ENCODE data around the gene AGBL2. TPM values are rescaled to one million over a fixed set of nuclear protein-coding genes. Genes with fewer than 3 reads are reported as not detected.
"Not testable (repeated sequence)": the region's sequence is repeated elsewhere in the genome, so short reads cannot be mapped to it uniquely, and the experiment has no call there.

The AGBL2 gene
- total and polyA plus RNA-seq, 4 donors, result 0.75 to 2.0 (median 1.6) TPM; not detected in 1

DNA sequence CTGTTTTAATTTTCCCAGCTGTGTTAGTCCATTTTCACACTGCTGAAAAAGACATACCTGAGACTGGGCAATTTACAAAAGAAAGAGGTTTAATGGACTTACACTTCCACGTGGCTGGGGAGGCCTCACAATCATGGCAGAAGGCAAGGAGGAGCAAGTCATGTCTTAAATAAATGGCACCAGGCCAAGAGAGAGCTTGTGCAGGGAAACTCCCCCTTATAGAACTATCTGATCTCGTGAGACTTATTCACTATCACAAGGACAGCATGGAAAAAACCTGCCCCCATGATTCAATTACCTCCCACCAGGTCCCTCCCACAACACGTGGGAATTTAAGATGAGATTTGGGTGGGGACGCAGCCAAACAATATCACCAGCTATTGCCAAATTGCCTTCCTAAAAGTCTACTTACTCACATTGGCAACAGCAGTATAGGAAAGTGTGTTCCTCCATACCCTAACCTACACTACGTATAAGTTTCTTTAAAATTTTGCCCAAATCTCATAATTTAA lies 7.8 kb downstream of the AGBL2 start:
- not testable (repeated sequence) for H3K9me3 ChIP-seq (ENCODE audit: control insufficient read depth, low read length); H3K4me3 ChIP-seq (ENCODE audit: low read length in 2 of 2); H3K27me3 ChIP-seq (ENCODE audit: control insufficient read depth in 1 of 2, insufficient read depth in 2 of 2, low read length in 1 of 2); H3K4me1 ChIP-seq (ENCODE audit: control insufficient read depth in 1 of 2, insufficient read depth in 2 of 2, low read length in 2 of 2); H3K27ac ChIP-seq (ENCODE audit: low read depth in 1 of 2, low read length in 2 of 2); ATAC-seq (ENCODE audit: low FRiP score); DNase-seq; H3K36me3 ChIP-seq (ENCODE audit: control insufficient read depth in 1 of 2, insufficient read depth in 2 of 2, low read length in 1 of 2)
- 92 to 94% methylated on average over 5 of the region's 5 CpGs for WGBS, 2 donors
- intact Hi-C loops (cut with DNase I), result loop anchor here in 1 of 2 donors (10.0 kb wide), 1 partner anchor 53 kb away; no protein-coding TSS in a partner anchor

DNA sequence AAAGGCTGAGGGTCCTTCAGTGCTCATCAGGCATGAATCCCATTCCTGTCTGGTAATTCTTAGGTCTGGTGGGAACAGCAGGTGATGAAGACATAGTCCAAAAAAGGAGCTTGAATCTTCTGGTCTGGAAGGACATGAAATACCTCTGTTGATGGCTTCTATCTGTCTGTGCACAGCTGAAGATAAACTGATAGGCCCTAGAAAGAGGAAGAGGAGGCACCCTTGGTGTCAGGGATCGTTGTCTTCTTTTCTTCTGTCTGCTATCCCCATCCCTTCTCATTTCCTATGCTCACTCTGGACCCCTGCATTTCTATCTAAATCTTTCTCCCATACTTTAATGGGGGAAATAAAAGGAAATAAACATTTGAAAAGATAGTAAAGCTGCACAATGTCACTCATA lies 9.4 kb downstream of the AGBL2 start:
- 78 to 93% methylated on average over 1 of the region's 1 CpG for WGBS, 2 donors
- Histone ChIP-seq H3K27ac (ENCODE audit: low read depth in 1 of 2, low read length in 2 of 2) (no peak overlapping the region), H3K4me1 (ENCODE audit: control insufficient read depth in 1 of 2, insufficient read depth in 2 of 2, low read length in 2 of 2) (no peaks in the 10 kb centered on the region), H3K27me3 (ENCODE audit: control insufficient read depth in 1 of 2, insufficient read depth in 2 of 2, low read length in 1 of 2) (no peaks in the 10 kb centered on the region), H3K36me3 (ENCODE audit: control insufficient read depth in 1 of 2, insufficient read depth in 2 of 2, low read length in 1 of 2) (no peaks in the 10 kb centered on the region), H3K4me3 (ENCODE audit: low read length in 2 of 2) (no peak overlapping the region), H3K9me3 (ENCODE audit: control insufficient read depth, low read length) (no peaks in the 10 kb centered on the region)
- DNase-seq (no peak), ATAC-seq (ENCODE audit: low FRiP score) (no peak)
- intact Hi-C loops (cut with DNase I), result loop anchor here in 1 of 2 donors (10.0 kb wide), 1 partner anchor 51 kb away; no protein-coding TSS in a partner anchor

DNA sequence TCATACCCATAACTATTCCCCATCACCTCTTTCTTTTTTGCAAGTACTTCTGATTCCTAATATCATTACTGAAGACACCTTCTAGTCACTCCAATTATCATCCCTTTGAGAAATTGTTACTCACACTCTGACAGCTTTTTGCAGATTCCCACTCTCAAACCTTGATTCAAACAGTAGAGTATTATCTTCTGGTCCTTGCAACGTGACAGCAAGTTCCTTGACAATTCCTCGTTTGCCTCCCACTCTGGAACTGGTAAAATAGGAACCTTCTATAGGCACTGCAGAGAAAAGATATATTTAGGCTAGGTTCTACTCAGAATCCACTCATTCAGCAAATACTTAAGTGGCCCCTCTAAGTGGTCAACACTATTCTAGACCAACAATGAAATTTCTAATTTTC lies 23.2 kb downstream of the AGBL2 start:
- no peaks in the 10 kb centered on the region for H3K27me3 ChIP-seq (ENCODE audit: control insufficient read depth in 1 of 2, insufficient read depth in 2 of 2, low read length in 1 of 2)
- ATAC-seq (ENCODE audit: low FRiP score) (no peak), DNase-seq (no peak)

DNA sequence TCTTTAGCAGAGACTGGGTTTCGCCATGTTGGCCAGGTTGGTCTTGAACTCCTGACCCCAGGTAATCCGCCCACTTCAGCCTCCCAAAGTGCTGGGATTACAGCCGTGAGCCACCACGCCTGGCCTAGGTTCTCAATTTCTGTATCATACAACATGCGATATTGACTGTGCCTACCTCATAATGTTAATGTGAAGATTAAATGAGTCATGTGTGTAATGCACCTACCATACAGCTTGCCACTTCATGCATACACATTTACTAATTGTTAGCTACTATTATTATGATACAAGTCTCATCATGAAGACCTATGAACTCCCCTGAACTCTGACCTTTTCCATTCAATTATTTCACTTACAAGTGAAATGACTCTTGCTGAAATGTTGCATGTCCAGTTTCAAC lies 25.7 kb downstream of the AGBL2 start:
- Histone ChIP-seq H3K9me3 (ENCODE audit: control insufficient read depth, low read length) (no peaks in the 10 kb centered on the region), H3K4me1 (ENCODE audit: control insufficient read depth in 1 of 2, insufficient read depth in 2 of 2, low read length in 2 of 2) (no peaks in the 10 kb centered on the region), H3K4me3 (ENCODE audit: low read length in 2 of 2) (no peak overlapping the region), H3K27me3 (ENCODE audit: control insufficient read depth in 1 of 2, insufficient read depth in 2 of 2, low read length in 1 of 2) (no peaks in the 10 kb centered on the region), H3K27ac (ENCODE audit: low read depth in 1 of 2, low read length in 2 of 2) (no peak overlapping the region), H3K36me3 (ENCODE audit: control insufficient read depth in 1 of 2, insufficient read depth in 2 of 2, low read length in 1 of 2) (no peaks in the 10 kb centered on the region)
- 88 to 92% methylated on average over 5 of the region's 5 CpGs for WGBS, 2 donors
- ATAC-seq (ENCODE audit: low FRiP score) (no peak), DNase-seq (no peak)
- intact Hi-C loops (cut with DNase I), result no loop called here

More for the DNA sequence above, 23.2 kb downstream of the AGBL2 start:
- Histone ChIP-seq H3K36me3 (ENCODE audit: control insufficient read depth in 1 of 2, insufficient read depth in 2 of 2, low read length in 1 of 2) (no peaks in the 10 kb centered on the region), H3K4me3 (ENCODE audit: low read length in 2 of 2) (no peak overlapping the region), H3K9me3 (ENCODE audit: control insufficient read depth, low read length) (no peaks in the 10 kb centered on the region), H3K27ac (ENCODE audit: low read depth in 1 of 2, low read length in 2 of 2) (no peak overlapping the region), H3K4me1 (ENCODE audit: control insufficient read depth in 1 of 2, insufficient read depth in 2 of 2, low read length in 2 of 2) (no peaks in the 10 kb centered on the region)
- WGBS, 2 donors, result 52 to 58% methylated on average over 2 of the region's 2 CpGs
- intact Hi-C loops (cut with DNase I), result no loop called here

DNA sequence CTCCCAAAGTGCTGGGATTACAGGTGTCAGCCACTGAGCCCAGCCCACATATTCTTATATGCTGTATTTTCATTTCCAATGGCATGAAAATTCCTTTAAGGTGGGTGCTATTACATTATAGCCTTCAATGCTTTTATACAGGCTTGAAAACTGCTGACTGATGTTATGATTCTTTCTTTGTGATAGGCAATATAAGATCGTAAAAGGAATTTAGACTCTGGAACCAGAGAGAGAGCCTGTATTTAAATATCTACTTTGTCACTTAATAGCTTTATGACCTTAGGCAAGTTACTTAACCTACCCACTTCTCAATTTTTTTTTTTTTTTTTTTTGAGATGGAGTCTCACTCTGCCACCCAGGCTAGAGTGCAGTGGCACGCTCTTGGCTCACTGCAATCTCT lies 26.2 kb downstream of the AGBL2 start:
- WGBS, 2 donors, result 82 to 93% methylated on average over 2 of the region's 2 CpGs
- Histone ChIP-seq H3K36me3 (ENCODE audit: control insufficient read depth in 1 of 2, insufficient read depth in 2 of 2, low read length in 1 of 2) (no peaks in the 10 kb centered on the region), H3K27me3 (ENCODE audit: control insufficient read depth in 1 of 2, insufficient read depth in 2 of 2, low read length in 1 of 2) (no peaks in the 10 kb centered on the region), H3K4me3 (ENCODE audit: low read length in 2 of 2) (no peak overlapping the region), H3K27ac (ENCODE audit: low read depth in 1 of 2, low read length in 2 of 2) (no peak overlapping the region), H3K4me1 (ENCODE audit: control insufficient read depth in 1 of 2, insufficient read depth in 2 of 2, low read length in 2 of 2) (no peaks in the 10 kb centered on the region), H3K9me3 (ENCODE audit: control insufficient read depth, low read length) (no peaks in the 10 kb centered on the region)
- no peak for ATAC-seq (ENCODE audit: low FRiP score)
- DNase-seq, result no peak
- intact Hi-C loops (cut with DNase I), result no loop called here

DNA sequence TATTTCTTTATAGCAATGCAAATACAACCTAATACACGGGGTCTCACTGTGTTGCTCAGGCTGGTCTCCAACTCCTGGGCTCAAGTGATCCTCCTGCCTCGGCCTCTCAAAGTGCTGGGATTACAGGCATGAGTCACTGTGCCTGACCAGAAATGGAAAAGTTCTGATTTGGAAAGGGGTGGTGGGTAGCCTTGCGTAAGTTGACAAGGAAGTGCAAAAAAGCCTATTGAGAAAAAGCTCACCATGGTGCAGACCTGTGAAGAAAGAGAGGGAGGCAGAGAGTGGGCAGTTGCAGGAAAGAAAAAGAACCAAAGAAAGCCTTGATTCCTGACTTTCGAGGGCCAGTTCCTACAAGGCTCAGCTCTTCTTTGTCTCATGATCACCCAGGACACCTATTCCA lies 27.1 kb downstream of the AGBL2 start:
- H3K9me3 ChIP-seq (ENCODE audit: control insufficient read depth, low read length), result no peaks in the 10 kb centered on the region
- H3K27me3 ChIP-seq (ENCODE audit: control insufficient read depth in 1 of 2, insufficient read depth in 2 of 2, low read length in 1 of 2), result no peaks in the 10 kb centered on the region
- H3K4me3 ChIP-seq (ENCODE audit: low read length in 2 of 2), result no peak overlapping the region
- H3K27ac ChIP-seq (ENCODE audit: low read depth in 1 of 2, low read length in 2 of 2), result no peak overlapping the region
- ATAC-seq (ENCODE audit: low FRiP score) (no peak), DNase-seq (no peak)
- H3K36me3 ChIP-seq (ENCODE audit: control insufficient read depth in 1 of 2, insufficient read depth in 2 of 2, low read length in 1 of 2), result no peaks in the 10 kb centered on the region
- H3K4me1 ChIP-seq (ENCODE audit: control insufficient read depth in 1 of 2, insufficient read depth in 2 of 2, low read length in 2 of 2), result no peaks in the 10 kb centered on the region
- intact Hi-C loops (cut with DNase I), result no loop called here
- WGBS, 2 donors, result 93 to 96% methylated on average over 4 of the region's 4 CpGs

DNA sequence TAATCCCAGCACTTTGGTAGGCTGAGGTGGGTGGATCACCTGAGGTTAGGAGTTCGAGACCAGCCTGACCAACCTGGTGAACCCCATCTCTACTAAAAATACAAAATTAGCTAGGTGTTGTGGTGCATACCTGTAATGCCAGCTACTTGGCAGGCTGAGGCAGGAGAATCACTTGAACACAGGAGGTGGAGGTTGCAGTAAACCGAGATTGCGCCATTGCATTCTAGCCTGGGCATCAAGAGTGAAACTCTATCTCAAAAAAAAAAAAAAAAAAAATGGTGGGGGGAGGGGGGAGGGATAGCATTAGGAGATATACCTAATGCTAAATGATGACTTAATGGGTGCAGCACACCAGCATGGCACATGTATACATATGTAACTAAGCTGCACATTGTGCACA lies 28.5 kb downstream of the AGBL2 start:
- H3K4me1 ChIP-seq (ENCODE audit: control insufficient read depth in 1 of 2, insufficient read depth in 2 of 2, low read length in 2 of 2); H3K27ac ChIP-seq (ENCODE audit: low read depth in 1 of 2, low read length in 2 of 2); H3K4me3 ChIP-seq (ENCODE audit: low read length in 2 of 2); H3K9me3 ChIP-seq (ENCODE audit: control insufficient read depth, low read length); DNase-seq; H3K27me3 ChIP-seq (ENCODE audit: control insufficient read depth in 1 of 2, insufficient read depth in 2 of 2, low read length in 1 of 2); intact Hi-C loops (cut with DNase I); H3K36me3 ChIP-seq (ENCODE audit: control insufficient read depth in 1 of 2, insufficient read depth in 2 of 2, low read length in 1 of 2); ATAC-seq (ENCODE audit: low FRiP score): not testable (repeated sequence)
- WGBS, 2 donors, result 94 to 100% methylated on average over 3 of the region's 3 CpGs

DNA sequence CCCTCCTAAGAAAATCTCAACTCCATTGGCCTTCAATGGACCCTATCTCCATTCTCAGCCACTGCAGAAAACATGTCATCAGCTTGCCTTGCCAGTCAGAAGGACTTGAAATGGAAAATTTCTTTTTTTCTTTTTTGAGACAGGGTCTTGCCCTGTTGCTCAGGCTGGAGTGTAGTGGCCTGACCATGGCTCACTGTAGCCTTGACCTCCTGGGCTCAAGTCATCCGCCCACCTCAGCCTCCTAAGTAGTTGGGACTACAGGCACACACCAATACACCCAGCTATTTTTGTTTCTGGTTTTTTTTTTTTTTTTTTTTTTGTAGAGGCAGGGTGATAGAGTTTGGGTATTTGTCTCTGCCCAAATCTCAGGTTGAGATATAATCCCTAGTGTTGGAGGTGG lies 29.0 kb downstream of the AGBL2 start:
- H3K4me1 ChIP-seq (ENCODE audit: control insufficient read depth in 1 of 2, insufficient read depth in 2 of 2, low read length in 2 of 2), result no peaks in the 10 kb centered on the region
- H3K27ac ChIP-seq (ENCODE audit: low read depth in 1 of 2, low read length in 2 of 2), result no peak overlapping the region
- no peaks in the 10 kb centered on the region for H3K36me3 ChIP-seq (ENCODE audit: control insufficient read depth in 1 of 2, insufficient read depth in 2 of 2, low read length in 1 of 2)
- no peaks in the 10 kb centered on the region for H3K27me3 ChIP-seq (ENCODE audit: control insufficient read depth in 1 of 2, insufficient read depth in 2 of 2, low read length in 1 of 2)
- WGBS, 2 donors, result 98 to 100% methylated on average over 1 of the region's 1 CpG
- DNase-seq, result no peak
- no peaks in the 10 kb centered on the region for H3K9me3 ChIP-seq (ENCODE audit: control insufficient read depth, low read length)
- ATAC-seq (ENCODE audit: low FRiP score), result no peak
- intact Hi-C loops (cut with DNase I), result no loop called here
- H3K4me3 ChIP-seq (ENCODE audit: low read length in 2 of 2), result no peak overlapping the region

DNA sequence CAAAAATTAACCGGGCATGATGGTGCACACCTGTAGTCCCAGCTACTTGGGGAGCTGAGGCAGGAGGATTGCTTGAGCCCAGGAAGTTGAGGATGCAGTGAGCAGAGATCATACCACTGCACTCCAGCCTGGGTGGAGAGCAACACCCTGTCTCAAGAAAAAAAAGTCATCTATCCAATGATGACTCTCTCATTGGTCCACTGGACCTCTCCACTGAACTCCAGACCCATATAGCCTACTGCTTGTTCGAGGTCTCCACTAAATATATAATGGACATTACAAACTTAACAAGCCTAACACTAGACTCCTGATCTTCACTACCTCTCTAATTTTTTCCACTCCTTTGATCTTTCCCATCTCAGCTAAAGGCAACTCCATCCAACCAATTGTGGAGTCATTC lies 39.3 kb downstream of the AGBL2 start:
- intact Hi-C loops (cut with DNase I), result no loop called here
- H3K27ac ChIP-seq (ENCODE audit: low read depth in 1 of 2, low read length in 2 of 2), result no peak overlapping the region

More for the DNA sequence above, 39.3 kb downstream of the AGBL2 start:
- no peaks in the 10 kb centered on the region for H3K4me1 ChIP-seq (ENCODE audit: control insufficient read depth in 1 of 2, insufficient read depth in 2 of 2, low read length in 2 of 2)
- DNase-seq, result no peak
- H3K27me3 ChIP-seq (ENCODE audit: control insufficient read depth in 1 of 2, insufficient read depth in 2 of 2, low read length in 1 of 2), result no peaks in the 10 kb centered on the region
- no peak overlapping the region for H3K4me3 ChIP-seq (ENCODE audit: low read length in 2 of 2)
- WGBS, 2 donors, result 87 to 93% methylated on average over 2 of the region's 2 CpGs
- no peak for ATAC-seq (ENCODE audit: low FRiP score)
- H3K36me3 ChIP-seq (ENCODE audit: control insufficient read depth in 1 of 2, insufficient read depth in 2 of 2, low read length in 1 of 2), result no peaks in the 10 kb centered on the region
- no peaks in the 10 kb centered on the region for H3K9me3 ChIP-seq (ENCODE audit: control insufficient read depth, low read length)
